CD4-positive, alpha-beta T cell treated with Interleukin-21 for 1 hour (primary cell): Measurements from ENCODE around the gene SMIM22.

ENCODE experiments used
- DNase-seq: peaks from one replicate; pipeline ENCODE4 v3.0.0-alpha.2; 2020

Gene SMIM22

DNA sequence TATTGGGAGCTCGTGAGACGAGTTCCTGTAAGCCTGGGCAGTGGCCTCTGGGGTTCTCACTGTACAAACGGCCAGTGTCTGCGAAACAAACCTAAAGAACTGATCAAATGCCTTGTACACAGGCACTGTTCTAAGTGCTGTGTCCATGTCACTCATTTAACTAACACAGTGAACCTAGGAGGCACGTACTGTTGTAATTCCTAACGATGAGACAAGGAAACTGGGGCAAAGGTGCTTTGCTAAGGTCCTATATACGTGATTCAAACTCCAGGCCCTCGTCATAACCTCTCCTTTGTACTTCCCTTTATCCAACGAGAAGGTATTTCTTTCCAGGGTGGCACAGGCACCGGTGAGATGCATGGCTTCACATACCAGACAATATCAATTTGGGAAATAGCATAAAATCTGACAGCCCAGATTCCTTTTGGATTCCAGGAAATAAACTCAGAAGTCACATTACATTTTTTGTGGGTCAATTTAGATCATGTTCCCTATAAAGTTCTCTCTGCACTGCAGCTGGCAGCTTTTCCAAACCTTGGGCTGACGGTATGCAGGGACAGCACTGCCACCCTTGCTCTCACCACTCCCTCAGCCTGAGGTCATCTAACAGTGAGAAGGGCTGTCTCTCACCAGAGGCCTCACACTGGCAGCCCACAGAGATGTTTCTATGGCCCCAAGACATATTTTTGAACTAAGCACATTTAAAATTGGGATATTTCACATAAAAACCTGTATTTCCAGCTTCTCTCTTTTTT lies 33.6 kb downstream of the SMIM22 start:
- no peak for DNase-seq

DNA sequence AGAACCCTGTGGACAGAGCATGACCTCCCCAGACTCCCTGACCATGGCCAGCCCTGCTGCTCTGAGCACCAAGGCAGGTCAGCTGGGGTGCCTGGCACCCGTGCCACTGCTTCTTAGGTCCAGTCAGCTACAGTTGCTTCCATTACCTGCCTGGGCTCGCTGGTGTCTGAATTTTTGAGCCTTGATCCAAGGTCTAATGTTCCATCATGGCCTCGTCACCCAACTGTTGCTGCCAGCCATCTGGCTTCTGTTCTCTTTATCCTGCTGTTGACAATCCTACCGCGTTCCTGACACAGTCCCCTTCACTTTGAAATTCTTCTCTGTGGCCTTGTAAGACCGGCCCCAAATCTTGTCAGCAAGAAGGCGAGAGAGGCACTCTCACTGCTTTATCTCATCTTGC lies 35.2 kb downstream of the SMIM22 start:
- no peak for DNase-seq

DNA sequence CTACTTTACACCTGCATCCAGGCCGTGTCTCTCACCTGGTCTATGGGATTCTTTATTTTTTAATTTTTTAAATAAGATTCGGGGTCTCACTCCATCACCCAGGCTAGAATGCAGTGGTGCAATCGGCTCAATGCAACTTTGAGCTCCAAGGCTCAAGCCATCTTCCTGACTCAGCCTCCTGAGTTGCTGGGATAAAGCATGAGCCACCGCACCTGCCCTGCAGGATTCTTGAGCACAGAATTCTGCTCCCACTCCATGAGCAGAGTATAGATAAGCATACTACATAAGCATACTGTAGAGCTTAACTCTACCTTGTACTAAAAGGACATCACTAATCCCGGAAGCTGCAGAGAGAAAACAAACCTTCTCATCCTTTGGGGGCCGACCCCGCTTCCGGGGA lies 36.4 kb downstream of the SMIM22 start:
- DNase-seq = no peak

DNA sequence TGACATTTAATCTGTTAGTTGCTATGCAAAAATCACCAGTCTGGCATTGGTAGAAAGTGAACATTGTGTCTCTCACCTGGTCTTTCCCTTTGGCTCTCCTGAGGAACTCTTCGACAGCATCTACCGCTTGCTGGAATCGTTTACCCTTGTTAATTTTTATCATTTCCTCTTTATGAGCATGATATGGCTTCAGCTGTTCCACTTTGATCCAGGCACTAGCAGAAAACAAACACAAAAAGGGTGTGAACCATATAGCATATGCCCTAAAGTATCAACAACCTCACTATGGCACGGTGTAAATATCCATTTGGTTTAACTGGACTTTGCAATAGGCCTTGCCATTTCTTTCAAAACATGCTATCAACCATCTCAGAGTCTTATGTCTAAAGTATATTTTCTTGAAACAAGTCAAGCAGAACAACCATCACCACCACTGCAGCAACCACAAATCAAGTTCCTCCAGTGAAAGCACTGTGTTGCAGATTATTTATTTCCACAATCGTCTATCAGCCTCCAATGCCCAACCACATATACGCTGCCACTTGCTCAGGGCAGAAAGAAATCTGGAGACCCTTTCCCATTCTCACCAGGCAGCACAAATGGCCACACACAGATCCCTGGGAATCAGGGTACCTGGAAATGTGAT lies 37.7 kb downstream of the SMIM22 start:
- DNase-seq = no peak

DNA sequence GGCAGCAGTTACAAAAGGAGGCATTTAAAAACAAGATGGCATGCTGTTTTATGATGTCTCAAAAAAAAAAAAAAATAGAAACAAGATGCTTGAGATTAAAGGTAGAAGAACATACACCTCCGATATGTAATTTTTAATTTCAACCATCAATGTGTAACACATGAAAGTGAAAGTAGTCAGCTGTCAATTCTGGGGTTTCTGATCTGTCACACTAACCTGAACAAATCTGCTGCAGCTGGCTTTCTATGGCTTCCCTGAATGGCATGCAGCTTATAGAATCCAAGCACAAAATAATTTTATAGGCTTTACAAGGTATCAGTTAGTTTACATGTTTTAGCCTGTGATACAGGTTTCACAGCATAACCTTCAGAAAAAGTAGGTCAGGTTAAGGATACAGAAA lies 38.4 kb downstream of the SMIM22 start:
- no peak for DNase-seq

DNA sequence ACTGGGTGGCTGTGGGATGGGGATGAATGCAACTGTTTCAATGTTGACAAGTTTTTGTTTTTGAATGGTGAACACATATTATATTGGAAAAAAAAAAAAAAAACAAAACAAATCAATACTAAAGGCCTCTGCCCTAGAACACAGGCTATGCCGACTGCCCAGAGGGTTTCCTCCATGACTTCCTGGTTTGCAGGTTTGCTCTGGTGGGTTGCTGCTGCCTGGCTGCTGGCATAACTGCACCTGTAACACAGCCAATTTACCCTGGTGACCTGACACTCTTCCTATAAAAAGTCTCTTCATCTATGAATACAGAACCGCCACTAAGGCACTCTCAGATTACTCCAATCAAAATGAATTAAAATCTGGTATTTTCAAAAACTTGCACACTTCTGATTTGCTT lies 41.6 kb downstream of the SMIM22 start:
- no peak for DNase-seq

DNA sequence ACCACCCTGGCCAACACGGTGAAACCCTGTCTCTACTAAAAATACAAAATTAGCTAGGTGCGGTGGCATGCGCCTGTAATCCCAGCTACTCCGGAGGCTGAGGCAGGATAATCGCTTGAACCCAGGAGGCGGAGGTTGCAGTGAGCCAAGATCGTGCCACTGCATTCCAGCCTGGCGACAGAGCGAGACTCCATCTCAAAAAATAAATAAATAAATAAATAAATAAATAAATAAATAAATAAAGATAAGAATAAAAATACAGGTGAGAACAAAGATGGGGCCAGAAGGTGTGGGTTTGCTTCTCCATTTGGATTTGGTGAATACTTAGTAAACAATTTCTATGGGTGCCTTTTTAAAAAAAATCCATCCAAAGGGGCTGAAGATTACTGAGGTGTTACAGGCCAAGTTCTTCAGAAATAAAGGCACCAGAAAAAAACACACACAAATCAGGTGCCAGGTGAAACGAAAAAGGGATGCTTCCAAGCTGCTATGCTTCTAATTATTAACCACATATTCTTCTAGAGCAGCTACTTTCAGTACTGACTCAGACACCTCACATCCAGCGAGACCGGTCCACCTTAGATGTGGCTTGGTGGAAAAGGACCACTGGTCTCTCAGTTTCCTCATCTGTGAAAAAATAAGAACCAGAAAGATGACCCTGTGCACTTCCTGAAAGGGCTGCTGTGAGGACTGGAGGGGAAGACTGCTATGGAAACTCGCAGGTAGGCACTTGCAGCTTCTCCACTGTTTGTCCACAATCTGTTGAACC lies 42.7 kb downstream of the SMIM22 start:
- no peak for DNase-seq

DNA sequence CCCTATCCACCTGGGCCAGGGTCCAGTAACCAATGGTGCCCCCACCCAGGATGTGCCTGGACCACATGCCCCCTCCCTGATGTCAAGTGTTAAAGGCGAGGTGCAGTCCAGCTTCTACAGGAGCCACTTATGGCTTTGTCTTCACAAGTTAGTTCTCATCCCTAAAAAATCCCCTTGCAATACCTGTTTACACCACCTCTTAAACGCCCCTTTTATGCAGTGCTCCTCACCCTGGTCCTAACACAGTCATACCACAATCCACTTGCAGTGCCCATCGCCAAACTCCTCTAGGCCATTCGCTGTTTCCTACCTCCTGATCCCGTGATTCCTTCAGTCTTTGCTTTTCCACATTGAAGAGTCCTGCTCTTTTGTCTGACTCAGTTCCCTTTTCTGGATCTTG lies 44.8 kb downstream of the SMIM22 start:
- DNase-seq = no peak

DNA sequence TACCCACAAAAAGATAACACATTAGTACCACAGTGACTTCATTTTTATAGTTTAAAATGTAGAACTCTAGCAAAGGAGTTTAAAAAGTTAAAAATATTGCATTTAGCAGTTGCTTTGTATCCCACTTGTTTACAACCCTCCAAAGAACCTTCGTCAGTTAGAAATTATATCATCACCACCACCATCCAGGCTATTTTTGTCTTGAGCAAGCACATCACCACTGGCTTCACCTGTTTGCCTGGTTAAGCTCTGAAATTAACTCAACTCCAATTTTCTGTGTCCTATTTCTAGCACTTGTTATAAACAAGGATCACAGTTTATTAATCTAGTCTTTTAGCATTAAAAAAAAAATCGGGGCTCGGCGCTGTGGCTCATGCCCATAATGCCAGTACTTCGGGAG lies 45.8 kb downstream of the SMIM22 start:
- no peak for DNase-seq
